OCI-LY7 (cell line): Measurements from ENCODE around the gene AIFM3.

Source experiments
- EZH2phosphoT487 ChIP-seq: fragments of 200-600 bp; sonication (generic); IDR thresholded peaks from 2 replicates; pipeline ENCODE4 v1.6.1; 2018; ENCODE audit warnings: low read depth, borderline replicate concordance, mild to moderate bottlenecking, mixed run types, antibody characterized with exemption, low read length, moderate library complexity, mixed read lengths
- TF ChIP-seq, protein P1 (sequence below): fragments of 200-600 bp; sonication (generic); conservative IDR thresholded peaks from 2 replicates; pipeline ENCODE4 v1.5.1; 2014; ENCODE audit warnings: mild to moderate bottlenecking, antibody characterized with exemption, low read length, moderate library complexity, mixed read lengths

DNA sequence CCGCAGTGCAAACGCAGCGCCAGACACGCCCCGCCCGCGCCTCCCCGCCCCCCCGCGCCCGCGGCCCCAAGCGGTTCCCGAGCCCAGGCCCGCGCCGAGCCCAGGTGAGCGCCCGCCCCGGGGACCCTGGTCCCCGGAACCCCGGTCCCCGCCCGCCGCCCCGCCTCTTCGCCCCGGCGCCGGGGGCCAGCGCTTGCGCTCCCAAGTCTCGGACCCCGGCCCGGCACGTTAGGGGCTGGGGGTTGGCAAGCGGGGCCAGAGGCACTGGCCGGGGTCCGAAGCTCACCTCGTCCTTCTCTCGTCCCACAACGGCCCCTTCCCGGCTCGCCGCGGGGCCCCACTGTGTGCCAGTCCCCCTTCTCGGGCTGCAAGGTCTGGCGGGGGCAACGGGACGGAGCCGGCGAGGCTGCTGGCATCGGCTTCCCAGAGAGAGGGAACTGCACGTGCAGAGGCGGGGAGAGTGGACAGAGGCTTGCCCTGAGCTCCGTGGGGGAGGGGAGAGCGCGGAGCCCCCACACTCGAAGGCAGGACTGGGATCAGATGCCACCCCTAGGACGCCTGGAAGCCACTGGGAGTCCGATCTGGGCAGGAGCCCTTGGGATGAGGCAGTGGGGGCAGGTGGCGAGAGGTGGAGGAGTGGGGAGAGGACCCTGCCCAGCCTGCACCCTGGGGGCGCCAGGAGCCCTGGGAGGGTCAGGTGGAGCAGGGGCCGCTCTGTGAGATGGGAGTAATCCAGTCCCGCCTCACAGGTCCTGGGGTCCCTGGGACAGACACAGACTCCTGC lies 1.8 kb upstream of the AIFM3 start:
- TF ChIP-seq, protein P1, sequence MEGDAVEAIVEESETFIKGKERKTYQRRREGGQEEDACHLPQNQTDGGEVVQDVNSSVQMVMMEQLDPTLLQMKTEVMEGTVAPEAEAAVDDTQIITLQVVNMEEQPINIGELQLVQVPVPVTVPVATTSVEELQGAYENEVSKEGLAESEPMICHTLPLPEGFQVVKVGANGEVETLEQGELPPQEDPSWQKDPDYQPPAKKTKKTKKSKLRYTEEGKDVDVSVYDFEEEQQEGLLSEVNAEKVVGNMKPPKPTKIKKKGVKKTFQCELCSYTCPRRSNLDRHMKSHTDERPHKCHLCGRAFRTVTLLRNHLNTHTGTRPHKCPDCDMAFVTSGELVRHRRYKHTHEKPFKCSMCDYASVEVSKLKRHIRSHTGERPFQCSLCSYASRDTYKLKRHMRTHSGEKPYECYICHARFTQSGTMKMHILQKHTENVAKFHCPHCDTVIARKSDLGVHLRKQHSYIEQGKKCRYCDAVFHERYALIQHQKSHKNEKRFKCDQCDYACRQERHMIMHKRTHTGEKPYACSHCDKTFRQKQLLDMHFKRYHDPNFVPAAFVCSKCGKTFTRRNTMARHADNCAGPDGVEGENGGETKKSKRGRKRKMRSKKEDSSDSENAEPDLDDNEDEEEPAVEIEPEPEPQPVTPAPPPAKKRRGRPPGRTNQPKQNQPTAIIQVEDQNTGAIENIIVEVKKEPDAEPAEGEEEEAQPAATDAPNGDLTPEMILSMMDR: no peak
- TF ChIP-seq EZH2phosphoT487: no peak
